Chondrocyte (in vitro differentiated cells): ENCODE data around the gene PLCD3. TPM values are rescaled to one million over a fixed set of nuclear protein-coding genes. Genes with fewer than 3 reads are reported as not detected.

Experiments
- DNase-seq: peaks from one replicate; pipeline ENCODE4 v3.0.0; 2021; ENCODE audit warnings: mixed read lengths, low spot score
- H3K27ac Mint-ChIP-seq: one replicate; pipeline ENCODE4 v1.8.0; 2021; ENCODE audit warnings: mild to moderate bottlenecking, moderate library complexity, mixed read lengths; ENCODE audit not compliant: unreplicated experiment
- H3K27me3 Mint-ChIP-seq: 2 replicates; pipeline ENCODE4 v1.8.0; 2021; ENCODE audit warnings: low read depth, mixed read lengths
- H3K36me3 Mint-ChIP-seq: 2 replicates; pipeline ENCODE4 v1.8.0; 2021; ENCODE audit warnings: low read depth, mixed read lengths
- H3K4me1 Mint-ChIP-seq: 2 replicates; pipeline ENCODE4 v1.8.0; 2021; ENCODE audit warnings: low read depth, mild to moderate bottlenecking, mixed read lengths
- H3K4me3 Mint-ChIP-seq: one replicate; pipeline ENCODE4 v1.8.0; 2021; ENCODE audit warnings: mild to moderate bottlenecking, moderate library complexity, mixed read lengths; ENCODE audit not compliant: unreplicated experiment
- H3K9me3 Mint-ChIP-seq: 2 replicates; pipeline ENCODE4 v1.8.0; 2021; ENCODE audit warnings: low read depth, mixed read lengths
- CTCF ChIP-seq: fragments of 200-600 bp; sonication (generic); IDR thresholded peaks from 2 replicates; pipeline ENCODE4 v1.5.0; 2021; ENCODE audit warnings: antibody characterized with exemption, mild to moderate bottlenecking, moderate library complexity
- total RNA-seq: library from RNA; stranded (reverse); gene quantifications from 3 replicates; pipeline ENCODE4 v1.2.1, GENCODE V29; 2021

The PLCD3 gene
- total RNA-seq, 1 donor from 2014 or later: 123 TPM

- Mint-ChIP-seq H3K36me3 (no peaks in the 10 kb centered on the region), H3K4me1 (peaks cover 11% of the 10 kb centered on the region), H3K4me3 (no peak overlapping the region), H3K27ac (no peak overlapping the region), H3K9me3 (no peaks in the 10 kb centered on the region), H3K27me3 (no peaks in the 10 kb centered on the region)
- DNase-seq: peak; percentile 33
- TF ChIP-seq CTCF: no peak
Observed at GRCh38 chr17:45139533-45139920, 7.2 kb upstream of the PLCD3 start.

- DNase-seq: peak; percentile 79
- no peaks in the 10 kb centered on the region for H3K9me3 Mint-ChIP-seq
- H3K36me3 Mint-ChIP-seq: no peaks in the 10 kb centered on the region
- TF ChIP-seq CTCF: no peak
- no peaks in the 10 kb centered on the region for H3K27me3 Mint-ChIP-seq
- H3K4me1 Mint-ChIP-seq: peaks cover 11% of the 10 kb centered on the region
- H3K27ac Mint-ChIP-seq: no peak overlapping the region
- no peak overlapping the region for H3K4me3 Mint-ChIP-seq
Observed at GRCh38 chr17:45138911-45139532, 6.7 kb upstream of the PLCD3 start.

- peak; percentile 79 for DNase-seq
- H3K27me3 Mint-ChIP-seq: no peaks in the 10 kb centered on the region
- H3K4me3 Mint-ChIP-seq: no peak overlapping the region
- no peaks in the 10 kb centered on the region for H3K36me3 Mint-ChIP-seq
- peaks cover 17% of the 10 kb centered on the region for H3K4me1 Mint-ChIP-seq
- H3K9me3 Mint-ChIP-seq: no peaks in the 10 kb centered on the region
- H3K27ac Mint-ChIP-seq: no peak overlapping the region
- no peak for TF ChIP-seq CTCF
Observed at GRCh38 chr17:45137561-45138305, 5.4 kb upstream of the PLCD3 start.

GRCh38 chr17:45136846-45137560, 4.7 kb upstream of the PLCD3 start:
- H3K4me1 Mint-ChIP-seq: peaks cover 17% of the 10 kb centered on the region
- H3K27me3 Mint-ChIP-seq: no peaks in the 10 kb centered on the region
- no peaks in the 10 kb centered on the region for H3K9me3 Mint-ChIP-seq
- H3K36me3 Mint-ChIP-seq: no peaks in the 10 kb centered on the region
- no peak for TF ChIP-seq CTCF
- DNase-seq: peak; percentile 72
- H3K4me3 Mint-ChIP-seq: no peak overlapping the region
- H3K27ac Mint-ChIP-seq: no peak overlapping the region
